T-helper 9 cell (primary cell): ENCODE data around the gene DZANK1.
"Not testable (repeated sequence)": the region's sequence is repeated elsewhere in the genome, so short reads cannot be mapped to it uniquely, and the experiment has no call there.

Experiments used
- DNase-seq: peaks from one replicate; pipeline ENCODE4 v3.0.0-alpha.2; 2020

DZANK1 gene

DNA sequence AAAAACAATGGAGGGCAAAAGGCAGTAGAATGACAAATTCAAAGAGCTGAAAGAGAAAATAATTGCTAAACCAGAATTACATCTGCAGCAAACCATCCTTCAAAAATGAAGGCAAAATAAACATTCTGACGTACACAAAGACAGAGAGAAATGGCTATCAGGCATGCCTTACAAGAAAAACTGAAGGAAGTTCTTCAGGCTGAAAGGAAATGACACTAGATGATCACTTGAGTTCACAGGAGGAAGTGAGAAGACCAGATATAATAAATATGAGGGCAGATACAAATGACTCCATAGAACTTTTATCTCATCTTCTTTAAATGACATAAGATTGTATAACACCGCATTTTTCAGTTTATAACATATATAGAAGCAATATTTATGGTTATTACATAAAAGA lies 30.0 kb downstream of the DZANK1 start:
- DNase-seq, result no peak

DNA sequence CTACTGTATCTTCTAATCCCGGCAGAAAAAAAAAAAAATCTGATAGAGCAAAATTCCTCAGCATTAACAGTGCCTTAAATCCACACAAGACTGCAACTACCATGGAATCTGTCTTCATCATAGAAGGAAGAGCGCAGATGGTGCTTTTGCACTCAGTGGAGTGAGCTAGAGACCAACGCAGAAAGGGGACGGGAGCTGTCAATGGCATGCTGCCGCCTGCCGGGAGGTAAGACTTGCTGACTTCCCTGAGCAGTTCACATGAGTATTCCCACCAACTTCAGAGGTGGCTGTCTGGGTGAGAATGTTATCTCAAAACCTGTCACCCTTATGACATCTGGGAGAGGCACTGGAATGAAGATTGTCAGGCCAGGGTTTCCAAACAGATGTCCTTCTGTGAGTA lies 35.6 kb downstream of the DZANK1 start:
- DNase-seq, result no peak

DNA sequence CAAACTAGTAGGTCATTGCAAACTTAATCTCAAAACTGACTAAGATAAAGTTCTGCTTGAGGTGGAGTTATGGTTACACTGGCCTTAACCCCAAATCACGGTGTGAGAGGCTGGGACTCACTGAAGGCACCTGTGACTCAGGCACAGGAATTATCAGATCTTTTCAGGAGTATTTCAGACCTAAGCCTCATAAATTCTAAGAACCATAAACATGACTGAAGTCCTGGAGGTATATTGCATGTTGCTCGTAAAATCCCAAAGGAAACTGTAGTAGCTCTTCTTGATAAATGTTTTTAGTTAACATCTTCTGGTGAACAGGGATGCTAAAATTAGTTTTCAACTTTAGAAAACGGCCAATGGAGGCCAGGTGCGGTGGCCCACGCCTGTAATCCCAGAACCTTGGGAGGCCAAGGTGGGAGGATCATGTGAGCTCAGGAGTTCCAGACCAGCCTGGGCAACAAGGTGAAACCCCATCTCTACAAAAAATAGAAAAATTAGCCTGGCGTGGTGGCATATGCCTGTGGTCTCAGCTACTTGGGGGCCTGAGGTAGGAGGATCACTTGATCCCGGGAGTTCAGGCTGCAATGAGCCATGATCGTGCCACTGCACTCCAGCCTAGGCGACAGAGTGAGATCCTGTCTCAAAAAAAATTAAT lies 36.5 kb downstream of the DZANK1 start:
- DNase-seq, result no peak

DNA sequence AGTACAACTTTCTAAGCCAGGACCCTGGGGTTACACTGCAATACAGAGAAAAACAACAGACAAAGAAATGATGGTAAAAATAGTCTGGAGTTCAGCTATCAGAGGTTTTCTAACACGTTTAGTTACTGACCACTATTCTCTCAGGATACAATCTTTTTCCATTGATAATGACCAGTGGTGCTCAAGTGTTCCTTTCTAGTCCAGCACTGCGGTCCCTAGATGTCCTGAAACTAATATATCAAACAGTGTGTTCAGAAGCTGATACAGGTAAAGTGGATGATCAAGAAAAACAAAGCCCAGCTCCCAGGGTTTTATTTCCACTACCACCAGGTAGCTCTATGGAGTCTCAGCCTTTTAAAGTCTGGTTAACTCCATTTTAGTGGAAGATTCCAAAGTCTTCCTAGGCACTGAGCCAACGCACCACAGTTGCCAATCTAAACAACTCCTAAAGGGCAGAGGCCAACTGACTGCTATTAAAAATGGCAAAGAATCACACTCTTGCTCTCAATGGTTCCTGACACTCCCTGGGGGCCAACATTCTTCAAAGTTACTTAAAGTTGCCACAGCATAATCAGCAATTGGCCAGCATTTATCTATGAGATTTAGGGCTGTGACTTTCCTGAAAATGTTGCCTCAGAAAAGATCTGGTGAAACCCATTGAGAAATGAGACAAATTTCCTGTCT lies 38.2 kb downstream of the DZANK1 start:
- DNase-seq, result no peak

DNA sequence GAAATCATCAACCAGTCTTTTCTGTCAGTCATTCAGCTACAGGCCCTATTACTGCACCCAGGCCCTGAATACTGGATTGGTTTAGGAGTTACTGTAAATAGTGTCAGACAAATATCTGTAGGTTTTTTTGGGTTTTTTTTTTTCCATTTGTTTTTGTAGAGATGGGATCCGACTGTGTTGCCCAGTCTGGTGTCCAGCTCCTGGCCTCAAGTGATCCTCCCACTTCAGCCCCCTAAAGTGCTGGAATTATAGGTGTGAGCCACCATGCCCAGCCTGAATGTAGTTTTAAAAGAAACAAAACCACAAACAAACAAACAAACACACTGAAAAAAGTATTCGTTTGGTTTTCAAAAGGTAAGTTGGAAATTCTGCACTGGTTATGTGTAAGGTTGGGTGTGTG lies 39.6 kb downstream of the DZANK1 start:
- DNase-seq, result no peak

DNA sequence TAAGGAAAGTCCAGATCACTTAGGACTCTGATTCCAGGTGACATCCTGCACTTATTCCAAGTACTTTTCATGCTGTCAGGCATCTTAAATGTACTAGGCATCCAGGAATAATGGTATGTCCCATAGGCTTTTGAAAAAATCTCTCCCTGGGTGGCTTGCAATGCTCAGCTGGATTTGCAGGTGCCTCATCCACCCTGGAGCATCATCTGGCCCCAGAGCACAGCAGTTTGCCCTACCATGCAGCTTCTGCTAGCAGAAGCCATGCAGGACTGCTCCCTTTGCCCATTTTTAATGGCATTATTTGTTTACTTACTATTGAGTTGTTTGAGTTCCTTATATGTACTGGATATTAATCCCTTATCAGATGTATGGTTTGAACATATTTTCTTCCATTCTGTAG lies 45.2 kb downstream of the DZANK1 start:
- no peak for DNase-seq

DNA sequence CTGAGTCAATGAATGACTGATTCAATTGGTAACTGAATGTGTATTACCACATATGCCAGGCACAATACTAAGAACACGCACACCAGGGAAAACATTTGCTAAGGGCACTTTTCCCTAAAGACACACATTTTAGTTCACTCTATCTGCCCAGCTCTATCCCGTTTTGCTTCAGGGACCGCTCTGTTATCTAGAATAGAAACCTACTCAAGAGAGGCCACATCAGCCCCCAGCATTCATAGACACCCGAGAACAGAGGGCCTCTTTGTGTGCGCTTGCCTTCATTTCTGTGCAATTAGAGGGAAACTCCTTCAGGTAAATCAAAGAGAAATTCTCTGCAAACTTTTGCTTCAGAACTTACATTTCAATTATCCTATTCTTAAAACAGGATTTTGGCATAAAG lies 50.3 kb downstream of the DZANK1 start:
- DNase-seq, result no peak

DNA sequence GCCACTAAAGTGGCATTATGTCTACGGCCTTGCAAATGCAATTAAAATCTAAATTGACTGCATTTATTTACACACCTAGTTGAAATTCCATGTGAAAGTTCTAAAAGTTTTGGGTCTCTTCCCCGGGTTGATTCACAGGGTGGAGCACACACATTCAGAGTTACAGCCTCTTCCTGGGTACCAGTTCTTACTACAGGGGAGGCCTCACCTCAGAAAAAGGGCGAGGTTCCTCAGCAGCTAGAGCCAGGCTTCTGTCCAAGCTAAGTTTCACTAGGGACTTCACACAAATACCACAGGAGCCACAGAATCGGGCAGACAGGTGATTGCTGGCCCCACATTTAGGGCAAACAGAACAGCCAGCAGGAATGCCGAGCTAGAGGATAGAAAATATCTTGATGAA lies 52.7 kb downstream of the DZANK1 start:
- DNase-seq, result no peak

DNA sequence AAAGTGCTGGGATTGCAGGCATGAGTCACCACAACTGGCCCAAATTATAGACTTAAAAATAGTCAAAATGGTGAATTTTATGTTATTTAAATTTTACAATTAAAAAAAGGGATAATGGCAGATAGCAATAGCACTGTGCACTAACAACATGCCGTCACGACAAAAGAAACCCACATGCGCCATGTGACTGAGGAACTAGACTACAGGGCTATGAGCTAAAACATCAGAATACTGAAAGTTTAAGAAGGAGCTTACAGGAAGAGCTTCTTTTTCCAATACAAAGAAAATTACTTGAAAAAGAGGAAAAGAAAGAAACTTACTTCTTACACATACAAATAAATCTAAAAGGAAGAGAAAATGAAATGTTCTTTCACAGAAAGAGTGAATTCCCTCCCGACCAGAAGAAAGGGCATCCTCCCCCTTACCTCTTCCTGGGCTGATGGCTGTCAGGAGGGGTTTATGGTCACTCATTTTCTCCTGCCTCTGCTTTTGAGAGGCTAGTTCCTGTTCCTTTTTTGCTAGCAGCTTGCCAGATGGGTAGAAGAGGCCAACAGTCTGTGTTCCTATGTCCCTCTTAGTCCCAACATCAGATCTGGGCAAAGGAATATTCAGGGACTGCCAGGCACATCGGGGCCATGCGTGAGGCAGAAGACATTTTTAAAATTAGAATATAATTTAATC lies 54.5 kb downstream of the DZANK1 start:
- DNase-seq, result no peak

DNA sequence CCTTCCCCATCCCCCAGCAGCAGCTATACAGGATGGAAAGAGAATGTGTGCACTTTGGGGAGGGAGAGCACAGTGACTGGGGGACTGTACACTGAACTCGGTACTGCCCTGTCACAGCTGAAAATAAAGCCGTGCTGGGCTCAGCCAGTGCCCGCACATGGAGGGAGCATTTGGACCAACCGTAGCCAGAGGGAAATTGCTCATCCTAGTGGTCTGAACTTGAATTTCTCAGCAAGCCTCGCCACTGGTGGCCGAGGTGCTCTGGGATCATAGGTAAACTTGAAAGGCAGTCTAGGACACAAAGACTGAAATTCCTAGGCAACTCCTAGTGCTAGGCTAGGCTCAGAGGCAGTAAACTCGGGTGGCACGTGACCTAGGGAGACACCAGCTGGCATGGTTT lies 61.0 kb downstream of the DZANK1 start:
- DNase-seq, result no peak

DNA sequence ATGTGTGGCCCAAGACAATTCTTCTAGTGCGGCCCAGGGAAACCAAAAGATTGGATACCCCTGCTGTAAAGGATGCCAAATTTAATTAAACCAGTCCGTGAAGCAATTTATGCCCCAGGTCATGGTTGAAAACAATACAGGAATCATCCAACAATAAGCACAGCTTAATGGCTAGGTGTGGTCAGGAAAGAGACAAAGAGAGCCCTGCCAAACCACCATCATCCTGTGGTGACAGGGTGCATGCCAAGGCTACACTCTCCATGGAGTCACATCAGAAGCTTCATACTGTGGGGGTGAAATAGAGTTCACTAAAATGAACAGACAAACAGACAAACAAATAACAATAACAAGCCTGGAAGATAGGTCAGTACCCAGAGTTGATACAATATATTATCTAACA lies 62.7 kb downstream of the DZANK1 start:
- DNase-seq, result no peak

DNA sequence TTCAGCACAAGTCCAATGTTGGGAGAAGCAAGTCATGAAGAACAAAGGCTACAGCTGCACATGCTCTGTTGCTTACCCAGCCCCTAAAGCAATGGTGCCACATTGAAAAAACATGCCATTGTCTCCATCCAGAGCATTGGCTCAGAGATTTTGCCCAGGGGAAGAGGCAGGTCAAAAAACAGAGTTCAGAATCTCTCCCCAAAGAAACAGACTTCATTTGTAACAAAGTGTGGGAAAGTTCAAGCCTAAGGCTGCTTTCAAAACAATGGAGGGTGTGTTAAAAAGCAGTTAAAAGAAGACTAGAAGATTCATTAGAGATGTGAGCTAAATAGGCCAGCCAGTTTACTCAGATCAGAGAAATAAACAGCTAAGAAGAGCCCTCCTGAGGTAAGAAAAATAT lies 63.6 kb downstream of the DZANK1 start:
- DNase-seq, result no peak

DNA sequence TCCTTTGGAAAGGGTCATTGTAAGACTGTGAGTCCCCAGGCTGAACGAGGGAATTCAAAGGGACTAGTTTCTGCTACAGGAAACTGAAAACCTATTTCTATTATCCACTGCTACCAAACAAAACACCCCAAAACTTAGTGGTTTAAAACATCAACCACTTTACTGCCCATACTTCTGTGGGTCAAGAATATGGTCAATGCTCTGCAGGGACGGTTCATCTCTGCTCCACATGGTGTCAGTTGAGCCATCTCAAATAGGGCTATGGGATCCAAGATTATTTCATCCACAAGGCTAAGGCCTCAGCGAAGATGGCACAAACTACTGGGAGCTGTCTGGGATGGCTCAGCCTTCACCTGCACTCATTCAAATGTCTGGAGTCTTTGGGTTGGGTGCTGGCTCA lies 65.5 kb downstream of the DZANK1 start:
- no peak for DNase-seq

DNA sequence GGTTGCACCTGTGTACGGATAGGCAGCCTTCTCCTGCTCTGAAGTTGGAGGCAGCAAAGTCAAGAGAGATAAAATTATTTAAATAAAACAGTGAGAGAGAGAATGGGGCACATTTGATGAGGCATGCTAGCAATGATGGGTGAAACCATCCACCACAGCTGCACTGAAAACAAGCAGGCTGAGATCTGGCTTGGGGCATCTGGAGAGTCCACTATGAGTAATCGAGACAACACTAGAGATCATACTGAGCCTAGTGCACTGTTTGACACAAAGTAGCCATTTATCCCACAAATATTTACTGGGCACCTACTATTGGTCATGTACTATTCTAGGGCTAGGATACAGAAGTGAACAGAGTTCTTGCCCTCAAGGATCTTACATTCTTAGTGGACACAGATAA lies 66.4 kb downstream of the DZANK1 start:
- DNase-seq, result no peak

DNA sequence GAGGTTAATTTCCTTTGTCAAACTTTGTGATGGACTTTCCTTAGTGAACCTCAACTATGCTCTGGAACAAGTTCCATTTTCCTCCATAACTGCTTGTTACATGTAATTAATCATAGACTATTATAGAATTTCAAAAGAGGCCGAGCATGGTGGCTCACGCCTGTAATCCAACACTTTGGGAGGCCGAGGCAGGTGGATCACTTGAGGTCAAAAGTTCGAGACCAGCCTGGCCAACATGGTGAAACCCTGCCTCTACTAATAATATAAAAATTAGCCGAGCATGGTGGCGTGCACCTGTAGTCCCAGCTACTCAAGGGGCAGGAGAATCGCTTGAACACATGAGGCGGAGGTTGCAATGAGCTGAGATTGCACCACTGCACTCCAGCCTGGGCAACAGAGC lies 68.1 kb downstream of the DZANK1 start:
- not testable (repeated sequence) for DNase-seq

DNA sequence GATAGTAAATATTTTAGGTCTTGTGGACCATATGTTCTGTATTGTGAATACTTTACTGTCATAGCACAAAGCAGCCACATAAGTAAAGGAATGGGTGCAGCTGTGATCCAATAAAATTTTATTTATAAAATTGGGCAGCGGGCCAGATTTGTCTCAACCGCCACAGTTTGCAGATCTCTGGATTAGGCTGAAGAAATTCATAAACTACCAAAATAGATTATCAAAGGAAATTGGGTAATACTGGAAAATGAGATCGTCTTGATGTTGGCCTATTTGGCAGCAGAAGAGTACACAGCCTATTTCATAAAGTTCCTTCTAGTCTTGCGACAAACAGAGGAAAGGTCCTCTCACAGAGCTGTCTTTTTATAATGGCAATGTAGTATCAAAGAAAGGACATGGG lies 69.8 kb downstream of the DZANK1 start:
- DNase-seq, result no peak

DNA sequence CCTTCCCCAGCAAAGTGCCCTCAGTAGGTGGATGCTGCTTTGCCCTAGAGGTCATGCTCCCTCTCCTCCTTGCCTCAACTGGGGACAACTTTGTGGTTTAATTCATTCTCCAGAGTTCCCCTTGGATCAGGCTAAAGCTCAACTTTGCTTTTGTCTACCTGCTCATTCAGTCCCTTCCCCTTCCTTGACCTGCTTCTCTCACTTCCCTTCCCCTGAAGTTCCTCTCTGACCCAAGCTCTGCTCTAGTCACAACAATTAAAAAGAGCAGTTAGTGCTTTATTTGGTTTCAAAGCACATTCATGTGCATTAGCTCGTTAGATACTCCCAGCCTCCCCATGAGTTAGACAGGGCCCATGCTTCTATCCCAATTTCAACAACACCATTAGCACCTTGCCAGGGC lies 71.3 kb downstream of the DZANK1 start:
- no peak for DNase-seq

DNA sequence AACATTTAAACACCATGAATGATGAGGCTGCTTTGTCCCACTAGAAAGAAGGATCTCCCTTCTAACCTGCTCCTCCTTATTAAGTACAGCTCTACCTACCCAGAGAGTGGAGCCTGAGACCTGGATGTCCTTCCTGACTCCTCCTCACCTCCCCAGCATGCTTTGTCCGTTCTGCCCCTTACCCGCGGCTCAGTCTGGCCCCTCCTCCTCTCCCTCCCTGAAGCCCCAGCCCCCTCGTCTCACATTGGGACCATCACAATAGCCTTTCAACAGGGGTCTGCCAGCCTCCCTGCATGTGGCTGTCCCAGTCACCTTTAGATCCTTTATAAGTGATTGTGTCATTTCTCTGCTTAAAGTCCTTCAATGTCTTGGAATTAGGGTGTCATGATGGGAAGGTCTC lies 72.5 kb downstream of the DZANK1 start:
- DNase-seq, result no peak

DNA sequence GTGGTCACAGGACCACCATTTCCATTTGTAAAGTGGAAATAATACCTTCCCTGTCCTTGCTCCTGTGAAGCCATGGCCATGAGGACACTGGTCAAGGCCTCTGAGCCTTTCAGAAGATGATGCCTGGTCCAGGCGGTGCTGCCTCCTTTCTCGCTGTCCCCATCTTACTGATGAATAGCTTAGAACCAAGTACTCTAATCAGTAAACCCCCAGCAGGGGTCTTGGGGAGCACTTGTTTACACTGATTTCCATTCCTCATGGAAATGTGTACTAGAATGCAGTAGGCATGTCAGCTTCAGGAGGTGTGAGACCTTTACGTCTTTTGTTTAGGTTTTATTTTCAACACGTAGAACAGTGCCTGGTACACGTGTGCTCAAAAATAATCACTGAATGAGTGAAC lies 75.1 kb downstream of the DZANK1 start:
- DNase-seq, result no peak

DNA sequence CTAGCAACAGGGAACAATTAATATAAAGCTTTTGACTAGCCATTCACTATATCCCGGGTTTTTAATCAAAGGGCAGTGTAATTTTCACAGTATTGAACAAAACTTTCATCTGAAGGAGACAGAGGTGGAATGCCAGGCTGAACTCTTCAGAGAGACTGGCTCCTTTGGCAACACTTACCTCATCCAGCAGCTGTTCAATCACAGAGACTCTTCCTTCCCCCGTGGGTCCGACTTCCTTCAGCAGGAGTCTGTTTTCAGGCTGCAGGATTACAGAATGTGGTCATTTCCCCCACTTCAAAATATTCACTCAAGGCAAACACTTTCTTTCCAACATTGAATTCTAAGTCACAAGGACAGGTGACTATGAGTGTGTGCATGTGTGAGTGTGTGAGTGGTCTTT lies 76.6 kb downstream of the DZANK1 start:
- DNase-seq, result no peak

DNA sequence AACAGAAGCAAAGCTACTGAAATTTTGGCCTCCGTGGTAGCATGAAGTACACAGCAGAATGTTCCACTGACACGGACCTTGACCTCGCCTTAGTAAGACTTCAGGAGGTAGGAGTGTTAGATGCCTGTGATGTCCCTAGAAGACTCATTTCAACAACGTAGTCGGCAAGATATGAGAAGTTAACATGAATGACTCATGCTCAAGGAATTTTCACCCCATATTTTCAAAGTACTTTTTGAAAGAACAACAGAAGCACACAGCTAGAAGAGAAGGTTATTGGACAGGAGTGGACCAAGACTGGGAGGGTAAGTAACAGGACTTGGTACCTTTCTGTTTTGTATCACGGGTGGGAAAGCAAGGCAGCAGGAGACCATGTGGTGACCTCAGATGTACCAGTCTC lies 78.0 kb downstream of the DZANK1 start:
- DNase-seq, result no peak

DNA sequence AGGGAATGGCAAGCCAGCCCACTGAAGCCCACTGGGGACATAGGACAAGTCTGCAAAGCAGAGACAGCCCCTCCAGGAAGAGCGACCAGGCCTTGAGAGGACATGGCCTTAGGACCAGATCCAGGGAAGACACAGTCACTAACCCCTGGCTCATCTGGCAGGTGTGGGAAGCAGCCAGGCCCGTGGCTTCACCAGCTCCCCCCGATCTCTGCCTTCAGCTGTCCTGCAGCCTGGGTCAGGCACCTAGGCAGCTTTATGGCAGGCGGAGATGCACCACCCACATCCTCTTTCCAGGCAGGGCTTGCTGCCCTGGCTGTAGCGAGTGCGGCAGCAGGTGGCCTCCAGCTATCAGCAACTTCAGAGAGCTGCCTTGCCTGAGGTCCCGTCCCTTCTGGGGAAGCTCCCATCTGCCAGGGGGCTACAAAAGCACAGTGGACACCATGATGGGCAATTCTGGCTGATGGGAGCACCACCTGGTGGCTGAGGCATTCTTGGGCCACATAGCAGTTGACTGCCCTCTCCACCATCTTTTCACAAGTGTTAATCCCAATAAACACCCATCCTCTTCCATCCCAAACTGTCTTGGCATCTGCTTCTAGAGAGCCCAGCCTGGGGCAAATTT lies 85.8 kb downstream of the DZANK1 start:
- DNase-seq, result no peak

DNA sequence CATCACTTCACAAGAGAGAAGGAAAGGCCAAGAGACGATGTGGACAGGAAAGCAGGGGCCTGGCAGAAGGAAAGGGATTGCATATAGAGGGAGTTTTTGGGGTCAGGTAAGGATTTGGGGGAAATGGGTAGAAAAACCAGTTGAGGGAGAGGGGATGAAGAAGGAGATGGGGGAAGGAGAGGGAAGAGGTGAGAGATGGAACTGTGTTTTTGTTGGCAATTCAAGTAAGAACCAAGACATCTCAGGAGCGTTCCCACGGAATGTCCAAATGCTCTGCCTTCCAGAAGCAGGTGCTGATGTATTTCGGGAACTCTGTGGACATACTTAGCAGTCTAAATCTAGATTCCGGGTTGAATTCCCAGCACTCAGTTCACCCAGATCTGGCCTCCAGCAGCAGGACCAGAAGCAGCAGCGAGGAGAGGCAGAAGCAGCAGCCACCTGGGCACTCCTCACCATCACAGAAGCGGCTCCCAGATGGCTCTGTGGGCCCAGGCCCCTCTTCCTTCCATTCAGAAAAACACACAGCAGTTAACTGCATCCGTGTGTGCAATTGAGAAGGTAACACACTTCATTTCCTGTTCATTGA lies 88.8 kb downstream of the DZANK1 start:
- no peak for DNase-seq

DNA sequence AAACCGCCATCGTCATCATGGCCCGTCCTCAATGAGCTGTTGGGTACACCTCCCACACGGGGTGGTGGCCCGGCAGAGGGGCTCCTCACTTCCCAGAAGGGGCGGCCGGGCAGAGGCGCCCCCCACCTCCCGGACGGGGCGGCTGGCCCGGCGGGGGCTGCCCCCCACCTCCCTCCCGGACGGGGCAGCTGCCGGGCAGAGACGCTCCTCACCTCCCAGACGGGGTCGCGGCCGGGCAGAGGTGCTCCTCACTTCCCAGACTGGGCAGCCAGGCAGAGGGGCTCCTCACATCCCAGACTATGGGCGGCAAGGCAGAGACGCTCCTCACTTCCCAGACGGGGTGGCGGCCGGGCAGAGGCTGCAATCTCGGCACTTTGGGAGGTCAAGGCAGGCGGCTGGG lies 91.3 kb downstream of the DZANK1 start:
- DNase-seq, result not testable (repeated sequence)
